ENCODE data around the gene C1QL1. TPM values are rescaled to one million over a fixed set of nuclear protein-coding genes. Genes with fewer than 3 reads are reported as not detected.
"Not testable (repeated sequence)": the region's sequence is repeated elsewhere in the genome, so short reads cannot be mapped to it uniquely, and the experiment has no call there.

The C1QL1 gene
- polyA plus RNA-seq, 1 donor from 2014 or later: 0.19 TPM

GRCh38 chr17:44945652-44946051, 22.5 kb downstream of the C1QL1 start:
- not testable (repeated sequence) for H3K4me3 ChIP-seq (ENCODE audit: low read length); H3K9me2 ChIP-seq (ENCODE audit: insufficient read depth, low read length); H3K4me2 ChIP-seq (ENCODE audit: low read length); H3K36me3 ChIP-seq (ENCODE audit: insufficient read depth, low read length); H3K9ac ChIP-seq (ENCODE audit: low read length); H3K27me3 ChIP-seq (ENCODE audit: insufficient read depth, low read depth, low read length); H4K20me1 ChIP-seq (ENCODE audit: insufficient read depth); H3F3A ChIP-seq (ENCODE audit: insufficient read depth, low read length, poor library complexity, severe bottlenecking); H3K9me3 ChIP-seq (ENCODE audit: low read length); H2AFZ ChIP-seq (ENCODE audit: low read depth, low read length); H3K27ac ChIP-seq (ENCODE audit: low read length)
- H3K79me2 ChIP-seq (replicated peaks; ENCODE audit: insufficient read depth, low read length): peaks cover 34% of the 10 kb centered on the region

GRCh38 chr17:44942456-44942855, 25.6 kb downstream of the C1QL1 start:
- Histone ChIP-seq H3K79me2 (replicated peaks; ENCODE audit: insufficient read depth, low read length) (peaks cover 42% of the 10 kb centered on the region), H3K4me2 (ENCODE audit: low read length) (no peak overlapping the region), H3K36me3 (ENCODE audit: insufficient read depth, low read length) (no peaks in the 10 kb centered on the region)

More at GRCh38 chr17:44942456-44942855, 25.6 kb downstream of the C1QL1 start:
- TF ChIP-seq RAD21 (conservative IDR thresholded peaks at IDR 0.05) (no peak), MXI1 (conservative IDR thresholded peaks at IDR 0.05; ENCODE audit: poor library complexity, severe bottlenecking) (no peak), TAF1 (IDR thresholded peaks at IDR 0.05; ENCODE audit: low read depth) (no peak), CTCF (IDR thresholded peaks at IDR 0.05; ENCODE audit: poor library complexity, severe bottlenecking) (no peak), EZH2 (IDR thresholded peaks at IDR 0.05; ENCODE audit: borderline replicate concordance, insufficient read depth, low read length, poor library complexity, severe bottlenecking) (no peak), SMC3 (conservative IDR thresholded peaks at IDR 0.05; ENCODE audit: poor library complexity) (no peak), REST (IDR thresholded peaks at IDR 0.05; ENCODE audit: borderline replicate concordance) (no peak), EP300 (conservative IDR thresholded peaks at IDR 0.05; ENCODE audit: poor library complexity, severe bottlenecking) (no peak)
- H3K9me2 ChIP-seq (ENCODE audit: insufficient read depth, low read length): no peaks in the 10 kb centered on the region
- H3K9ac ChIP-seq (ENCODE audit: low read length): no peak overlapping the region
- H3K4me3 ChIP-seq (ENCODE audit: low read length): no peak overlapping the region
- no peaks in the 10 kb centered on the region for H4K20me1 ChIP-seq (ENCODE audit: insufficient read depth)
- no peak overlapping the region for H2AFZ ChIP-seq (ENCODE audit: low read depth, low read length)
- H3K9me3 ChIP-seq (ENCODE audit: low read length): no peaks in the 10 kb centered on the region
- no peaks in the 10 kb centered on the region for H3K27me3 ChIP-seq (ENCODE audit: insufficient read depth, low read depth, low read length)
- no peak overlapping the region for H3K27ac ChIP-seq (ENCODE audit: low read length)
- no peaks in the 10 kb centered on the region for H3F3A ChIP-seq (ENCODE audit: insufficient read depth, low read length, poor library complexity, severe bottlenecking)

Data from neural cell (in vitro differentiated cells).